Adrenal gland (tissue), 12 donors: ENCODE data around the gene ZFAND5. TPM values are rescaled to one million over a fixed set of nuclear protein-coding genes. Genes with fewer than 3 reads are reported as not detected.
A peak's percentile ranks its signal among the peaks of the same experiment; 100 is the strongest.

ENCODE experiments used
- DNase-seq, 7 donors: peaks; one replicate each; pipeline ENCODE4 v3.0.0-alpha.2; 2019 to 2020
- H3K27ac ChIP-seq, 5 donors: fragments of 200-600 bp; sonication (generic) in 4 of 5; 1 replicate in 3 of 5; 2 replicates in 2 of 5; pipeline versions ENCODE4 v1.5.1 to v1.8.0; 2016 to 2020; ENCODE audit warnings: mild to moderate bottlenecking in 1 of 5
- H3K27me3 ChIP-seq: fragments of 200-600 bp; 2 replicates; pipeline ENCODE4 v1.8.0; 2021
- H3K36me3 ChIP-seq, 2 donors: fragments of 200-600 bp; replicated peaks in 1 of 2; 1 replicate in 1 of 2; 2 replicates in 1 of 2; pipeline versions ENCODE4 v1.5.1 to v1.8.0; 2018 to 2022
- H3K4me1 ChIP-seq, 2 donors: fragments of 200-600 bp; replicated peaks in 1 of 2; 1 replicate in 1 of 2; 2 replicates in 1 of 2; pipeline versions ENCODE4 v1.5.1 to v1.8.0; 2018 to 2021
- H3K4me3 ChIP-seq, 4 donors: fragments of 200-600 bp; sonication (generic) in 3 of 4; one replicate each; pipeline ENCODE4 v1.5.1; 2016 to 2018
- H3K9me3 ChIP-seq, 3 donors: fragments of 200-600 bp; sonication (generic) in 1 of 3; replicated peaks in 1 of 3; 1 replicate in 2 of 3; 2 replicates in 1 of 3; pipeline versions ENCODE4 v1.5.1 to v1.8.0; 2016 to 2021
- CTCF ChIP-seq, 6 experiments: fragments of 450-650 bp in 4 of 6; fragments of 200-600 bp in 2 of 6; sonication (generic) in 1 of 6; IDR thresholded peaks; 1 replicate in 5 of 6; 2 replicates in 1 of 6; pipeline versions ENCODE4 v1.5.1 to v1.8.0; 2016 to 2021; ENCODE audit warnings: antibody characterized with exemption in 6 of 6, mild to moderate bottlenecking in 2 of 6, moderate library complexity in 1 of 6
- POLR2A ChIP-seq, 2 donors: fragments of 450-650 bp; IDR thresholded peaks; one replicate each; pipeline ENCODE4 v1.6.1; 2017; ENCODE audit warnings: antibody characterized with exemption in 2 of 2, mild to moderate bottlenecking in 2 of 2, moderate library complexity in 1 of 2
- WGBS, 4 donors: extraction: QIAGEN DNeasy Blood & Tissue Kit in 2 of 4; methylation state at CpG; one replicate each; pipeline versions ENCODE4 v1.1.5 to v1.1.7; 2013 to 2017; 5-methylcytosine and 5-hydroxymethylcytosine counted together
- intact Hi-C, 2 donors: fragments of 100-400 bp; cut with DNase I; formaldehyde crosslinking; loops; one replicate each; pipeline versions ENCODE4 v1.14.1 to v1.15.0; 2022 to 2023
- polyA plus RNA-seq, 3 donors: library from polyadenylated mRNA; stranded (reverse); fragments of 200-250 nt in 2 of 3; fragments of 350-450 nt in 1 of 3; fragmentation: Illumina TruSeq in 1 of 3; extraction: RNeasy Lipid Tissue Mini Kit (QIAGEN cat#74804) in 1 of 3; gene quantifications; one replicate each; pipeline ENCODE4 v1.2.3, GENCODE V29; 2013 to 2014
- total RNA-seq, 9 donors: library from RNA; depleted of rRNA in 4 of 9; stranded (reverse); fragments of >200 nt in 4 of 9; fragments of 120-200 nt in 1 of 9; fragmentation: NEBNext Ultra II Directional in 1 of 9; extraction: Animal tissue kit (Norgen Biotek cat#: 25700) in 1 of 9; gene quantifications; one replicate each; pipeline versions ENCODE4 v1.1.0 to v1.2.4, GENCODE V29; 2013 to 2023
- donor health status: healthy with polysubstance abuse.
- donor health status: Bipolar disorder and iron deficiency.
- donor health status: DM: yes; HTN: yes; CAD: no.
- donor health status: DM: no; HTN: no; CAD: no.
- donor health status: DM: no; HTN: no; CAD: no.
- donor health status: DM: yes; HTN: yes; CAD: no.

Gene ZFAND5
- total and polyA plus RNA-seq, 12 donors, result 119 to 326 (median 193) TPM

GRCh38 chr9:72363236-72363635 lies 1.8 kb downstream of the ZFAND5 start:
- H3K27me3 ChIP-seq, result no peaks in the 10 kb centered on the region
- 0 to 4% (median 2%) methylated on average over 2 of the region's 2 CpGs for WGBS, 4 donors
- intact Hi-C loops, result no loop called here
- TF ChIP-seq POLR2A (IDR thresholded peaks at IDR 0.05) (no peak), CTCF (IDR thresholded peaks at IDR 0.05) (no peak)
- peak overlapping the region in 3 of 4 donors; percentile 69 to 96 (median 93) for H3K4me3 ChIP-seq
- no peaks in the 10 kb centered on the region for H3K9me3 ChIP-seq
- no peak for DNase-seq
- peaks cover 32 to 42% of the 10 kb centered on the region in 2 donors for H3K4me1 ChIP-seq
- peak overlapping the region; percentile 95 to 100 (median 100) for H3K27ac ChIP-seq
- peaks cover 0 to 20% of the 10 kb centered on the region in 2 donors for H3K36me3 ChIP-seq

- WGBS, 4 donors, result 1 to 5% (median 2%) methylated on average over 2 of the region's 2 CpGs
- Histone ChIP-seq H3K9me3 (no peaks in the 10 kb centered on the region), H3K4me1 (peaks cover 37 to 47% of the 10 kb centered on the region in 2 donors), H3K27me3 (no peaks in the 10 kb centered on the region), H3K36me3 (peaks cover 0 to 25% of the 10 kb centered on the region in 2 donors), H3K4me3 (peak overlapping the region in 3 of 4 donors; percentile 69 to 96 (median 93)), H3K27ac (peak overlapping the region; percentile 95 to 100 (median 100))
- intact Hi-C loops, result no loop called here
- TF ChIP-seq CTCF (IDR thresholded peaks at IDR 0.05) (no peak), POLR2A (IDR thresholded peaks at IDR 0.05) (peak in 1 of 2 donors; percentile 88)
- DNase-seq, result peak; percentile 73 to 91 (median 85)
Observed at GRCh38 chr9:72362680-72363139, 2.3 kb downstream of the ZFAND5 start.

GRCh38 chr9:72362118-72362531 lies 2.9 kb downstream of the ZFAND5 start:
- intact Hi-C loops, result no loop called here
- Histone ChIP-seq H3K4me3 (peak overlapping the region in 2 of 4 donors; percentile 69 to 96), H3K36me3 (peaks cover 0 to 28% of the 10 kb centered on the region in 2 donors), H3K27me3 (no peaks in the 10 kb centered on the region), H3K27ac (peak overlapping the region; percentile 95 to 100 (median 100)), H3K4me1 (peaks cover 38 to 53% of the 10 kb centered on the region in 2 donors), H3K9me3 (no peaks in the 10 kb centered on the region)
- no peak for DNase-seq
- TF ChIP-seq POLR2A (IDR thresholded peaks at IDR 0.05), result no peak
- no peak for TF ChIP-seq CTCF (IDR thresholded peaks at IDR 0.05)
- WGBS, 4 donors, result 4 to 13% (median 6%) methylated on average over 2 of the region's 2 CpGs

GRCh38 chr9:72361217-72361616 lies 3.8 kb downstream of the ZFAND5 start:
- Histone ChIP-seq H3K9me3 (no peaks in the 10 kb centered on the region), H3K27ac (peak overlapping the region in 4 of 5 donors; percentile 98 to 100 (median 100)), H3K36me3 (peaks cover 0 to 37% of the 10 kb centered on the region in 2 donors), H3K4me1 (peaks cover 41 to 58% of the 10 kb centered on the region in 2 donors), H3K4me3 (peak overlapping the region in 1 of 4 donors; percentile 96), H3K27me3 (no peaks in the 10 kb centered on the region)
- WGBS, 4 donors, result 7 to 16% (median 10%) methylated on average over 3 of the region's 3 CpGs
- TF ChIP-seq POLR2A (IDR thresholded peaks at IDR 0.05), result no peak
- TF ChIP-seq CTCF (IDR thresholded peaks at IDR 0.05), result no peak
- DNase-seq, result no peak
- intact Hi-C loops, result no loop called here
